PFSK-1 (cell line): Measurements from ENCODE around the gene PARVB.

Experiments used
- FOXP2 ChIP-seq: optimal IDR thresholded peaks from 2 replicates; pipeline ENCODE3; 2011; ENCODE audit warnings: borderline replicate concordance, control low read depth, inconsistent platforms; ENCODE audit not compliant: insufficient read depth; ENCODE audit errors: extremely low read length, extremely low read depth
- POLR2AphosphoS5 ChIP-seq: IDR thresholded peaks from 2 replicates; pipeline ENCODE4 v1.6.1; 2012; ENCODE audit warnings: low read depth, mild to moderate bottlenecking, control low read depth, low read length, moderate library complexity
- REST ChIP-seq, 2 experiments: IDR thresholded peaks; 2 replicates each; pipeline versions ENCODE4 v1.6.1 to v1.8.0; 2011 to 2012; ENCODE audit warnings: low read depth in 2 of 2, low read length in 2 of 2, control low read depth in 1 of 2, inconsistent platforms in 1 of 2, mild to moderate bottlenecking in 1 of 2, moderate library complexity in 1 of 2; ENCODE audit not compliant: insufficient read depth in 1 of 2
- SIN3A ChIP-seq: IDR thresholded peaks from 2 replicates; pipeline ENCODE4 v1.6.1; 2012; ENCODE audit warnings: mild to moderate bottlenecking, low read length, moderate library complexity, borderline replicate concordance; ENCODE audit not compliant: insufficient read depth
- TAF1 ChIP-seq: IDR thresholded peaks from 2 replicates; pipeline ENCODE4 v1.6.1; 2012; ENCODE audit warnings: low read length, control low read depth, borderline replicate concordance; ENCODE audit not compliant: insufficient read depth

GRCh38 chr22:44090571-44090905, 66.4 kb downstream of the PARVB start:
- TF ChIP-seq POLR2AphosphoS5 (no peak), REST (IDR thresholded peaks at IDR 0.05; ENCODE audit: insufficient read depth in 1 of 2, low read depth in 2 of 2, low read length in 2 of 2) (no peak), TAF1 (no peak), SIN3A (no peak), FOXP2 (no peak)
